GM10248 (cell line): ENCODE data around the gene PDGFD.

ENCODE experiments used
- CTCF ChIA-PET: fragments of 300-600 bp; sonication (Branson Sonifier 250); formaldehyde crosslinking; extraction: SDS; loops from one replicate; lab custom pipeline; 2021; ENCODE audit warnings: antibody characterized with exemption; lab: Yijun Ruan, JAX
- POLR2A ChIA-PET: fragments of 350-650 bp; sonication (Branson Sonifier 250); formaldehyde crosslinking; extraction: SDS; loops from one replicate; lab custom pipeline; 2020; ENCODE audit warnings: antibody characterized with exemption; lab: Yijun Ruan, JAX
- DNase-seq: peaks from one replicate; pipeline ENCODE4 v3.0.0; 2012; ENCODE audit errors: extremely low spot score
- CTCF ChIP-seq: IDR thresholded peaks from 2 replicates; pipeline ENCODE4 v1.5.1; 2012; ENCODE audit warnings: mild to moderate bottlenecking, low read depth; ENCODE audit errors: extremely low read depth, missing control alignments, control extremely low read depth

Gene PDGFD

GRCh38 chr11:104136861-104137260 is 27.1 kb downstream of the PDGFD start:
- POLR2A ChIA-PET = no interaction called here

GRCh38 chr11:104134745-104135144 is 29.2 kb downstream of the PDGFD start:
- DNase-seq = no peak
- TF ChIP-seq CTCF = no peak
- ChIA-PET CTCF (interaction anchor here (1.5 to 1.9 kb wide), 2 partner anchors 12 to 14 kb away, joined by 4 to 7 read pairs; no protein-coding TSS in a partner anchor), POLR2A (no interaction called here)

More at GRCh38 chr11:104136861-104137260, 27.1 kb downstream of the PDGFD start:
- CTCF ChIA-PET = interaction anchor here (1.0 kb wide), 1 partner anchor 455 kb away, joined by 3 read pairs; no protein-coding TSS in a partner anchor
- no peak for DNase-seq
- no peak for TF ChIP-seq CTCF

- no peak for TF ChIP-seq CTCF
- ChIA-PET POLR2A (no interaction called here), CTCF (no interaction called here)
- DNase-seq = no peak
Measured at GRCh38 chr11:104130161-104130560, 33.8 kb downstream of the PDGFD start.

GRCh38 chr11:104129145-104129544 is 34.8 kb downstream of the PDGFD start:
- ChIA-PET CTCF (no interaction called here), POLR2A (no interaction called here)
- no peak for DNase-seq
- no peak for TF ChIP-seq CTCF

GRCh38 chr11:104127828-104128227 is 36.1 kb downstream of the PDGFD start:
- POLR2A ChIA-PET = no interaction called here
- TF ChIP-seq CTCF = no peak
- CTCF ChIA-PET = no interaction called here
- no peak for DNase-seq

GRCh38 chr11:104126464-104126863 is 37.5 kb downstream of the PDGFD start:
- DNase-seq = no peak
- TF ChIP-seq CTCF = no peak

More at GRCh38 chr11:104126464-104126863, 37.5 kb downstream of the PDGFD start:
- POLR2A ChIA-PET = no interaction called here
- CTCF ChIA-PET = no interaction called here
